Neural crest cell (in vitro differentiated cells): ENCODE results near the gene LPP. TPM values are rescaled to one million over a fixed set of nuclear protein-coding genes. Genes with fewer than 3 reads are reported as not detected.

Experiments
- DNase-seq: peaks from one replicate; pipeline ENCODE4 v3.0.0; 2021; ENCODE audit warnings: low read depth, mixed read lengths, low spot score
- H3K27ac Mint-ChIP-seq: one replicate; pipeline ENCODE4 v1.8.0; 2021; ENCODE audit warnings: mild to moderate bottlenecking, mixed read lengths; ENCODE audit not compliant: unreplicated experiment
- H3K27me3 Mint-ChIP-seq: 2 replicates; pipeline ENCODE4 v1.8.0; 2021; ENCODE audit warnings: low read depth, mild to moderate bottlenecking, mixed read lengths
- H3K36me3 Mint-ChIP-seq: 2 replicates; pipeline ENCODE4 v1.8.0; 2021; ENCODE audit warnings: low read depth, mild to moderate bottlenecking, mixed read lengths
- H3K4me1 Mint-ChIP-seq: 2 replicates; pipeline ENCODE4 v1.8.0; 2021; ENCODE audit warnings: mixed read lengths
- H3K4me3 Mint-ChIP-seq: one replicate; pipeline ENCODE4 v1.8.0; 2021; ENCODE audit warnings: mild to moderate bottlenecking, mixed read lengths
- H3K9me3 Mint-ChIP-seq: 2 replicates; pipeline ENCODE4 v1.8.0; 2021; ENCODE audit warnings: mixed read lengths
- CTCF ChIP-seq: fragments of 200-600 bp; sonication (generic); conservative IDR thresholded peaks from 2 replicates; pipeline ENCODE4 v1.5.0; 2021; ENCODE audit warnings: antibody characterized with exemption, mild to moderate bottlenecking
- total RNA-seq: library from RNA; stranded (reverse); gene quantifications from 2 replicates; pipeline ENCODE4 v1.2.1, GENCODE V29; 2021

The LPP gene
- total RNA-seq, 1 donor from 2014 or later: 38.7 TPM

GRCh38 chr3:188581365-188581764, 427.4 kb downstream of the LPP start:
- Mint-ChIP-seq H3K4me3 (no peak overlapping the region), H3K27me3 (no peaks in the 10 kb centered on the region), H3K4me1 (peaks cover 15% of the 10 kb centered on the region), H3K9me3 (no peaks in the 10 kb centered on the region), H3K36me3 (peaks cover 7% of the 10 kb centered on the region), H3K27ac (no peak overlapping the region)
- TF ChIP-seq CTCF: no peak
- no peak for DNase-seq

GRCh38 chr3:188581792-188582191, 427.8 kb downstream of the LPP start:
- no peak for TF ChIP-seq CTCF
- DNase-seq: no peak
- Mint-ChIP-seq H3K4me3 (no peak overlapping the region), H3K27me3 (no peaks in the 10 kb centered on the region), H3K9me3 (no peaks in the 10 kb centered on the region), H3K36me3 (peaks cover 7% of the 10 kb centered on the region), H3K27ac (no peak overlapping the region), H3K4me1 (peaks cover 15% of the 10 kb centered on the region)

DNA sequence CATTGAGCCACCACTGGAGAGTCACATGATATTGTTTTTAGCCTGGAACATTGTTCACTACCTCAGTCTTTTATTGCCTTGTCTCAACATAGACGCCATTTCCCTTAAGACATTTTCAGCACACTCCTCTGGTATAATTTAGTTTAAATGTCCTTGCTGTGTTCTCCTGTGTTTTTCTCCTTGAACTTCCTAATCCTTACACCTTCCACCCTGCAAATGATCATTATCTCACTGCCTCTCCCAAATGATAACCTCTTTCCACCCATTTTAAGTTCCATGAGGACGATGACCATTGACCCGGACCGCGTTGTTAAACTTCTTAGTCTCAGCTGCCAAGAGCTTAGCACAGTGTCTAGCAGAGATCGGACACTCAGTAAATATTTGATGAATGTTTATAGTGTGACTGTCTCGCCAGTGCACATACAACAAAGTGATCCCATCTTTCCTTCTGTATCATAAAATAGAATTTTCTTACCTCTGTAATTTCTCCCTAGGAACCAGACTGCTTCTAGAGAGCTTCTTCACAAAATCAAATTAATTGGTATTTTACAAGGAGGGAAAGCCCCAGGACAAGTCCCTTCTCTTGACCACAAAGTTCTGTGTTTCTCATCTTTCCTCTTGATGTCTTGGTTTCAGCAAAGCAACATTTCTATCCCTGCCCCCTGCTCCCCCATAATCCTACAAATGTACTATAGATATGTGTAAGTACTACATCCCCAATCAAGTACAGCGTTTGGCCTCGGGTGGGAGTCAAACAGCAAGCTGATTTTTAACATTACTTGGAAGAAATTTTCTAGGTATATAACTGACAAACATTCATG, 429.6 kb downstream of the LPP start:
- TF ChIP-seq CTCF: no peak
- peaks cover 6% of the 10 kb centered on the region for H3K36me3 Mint-ChIP-seq
- no peak overlapping the region for H3K4me3 Mint-ChIP-seq
- H3K27me3 Mint-ChIP-seq: no peaks in the 10 kb centered on the region
- peaks cover 15% of the 10 kb centered on the region for H3K4me1 Mint-ChIP-seq
- H3K27ac Mint-ChIP-seq: no peak overlapping the region
- DNase-seq: no peak
- H3K9me3 Mint-ChIP-seq: no peaks in the 10 kb centered on the region

- H3K36me3 Mint-ChIP-seq: no peaks in the 10 kb centered on the region
- H3K9me3 Mint-ChIP-seq: no peaks in the 10 kb centered on the region
- H3K4me3 Mint-ChIP-seq: no peak overlapping the region
- DNase-seq: no peak
- no peak for TF ChIP-seq CTCF
- peaks cover 15% of the 10 kb centered on the region for H3K4me1 Mint-ChIP-seq
- H3K27me3 Mint-ChIP-seq: no peaks in the 10 kb centered on the region
- no peak overlapping the region for H3K27ac Mint-ChIP-seq
Observed at GRCh38 chr3:188584162-188584529, 430.2 kb downstream of the LPP start.

DNA sequence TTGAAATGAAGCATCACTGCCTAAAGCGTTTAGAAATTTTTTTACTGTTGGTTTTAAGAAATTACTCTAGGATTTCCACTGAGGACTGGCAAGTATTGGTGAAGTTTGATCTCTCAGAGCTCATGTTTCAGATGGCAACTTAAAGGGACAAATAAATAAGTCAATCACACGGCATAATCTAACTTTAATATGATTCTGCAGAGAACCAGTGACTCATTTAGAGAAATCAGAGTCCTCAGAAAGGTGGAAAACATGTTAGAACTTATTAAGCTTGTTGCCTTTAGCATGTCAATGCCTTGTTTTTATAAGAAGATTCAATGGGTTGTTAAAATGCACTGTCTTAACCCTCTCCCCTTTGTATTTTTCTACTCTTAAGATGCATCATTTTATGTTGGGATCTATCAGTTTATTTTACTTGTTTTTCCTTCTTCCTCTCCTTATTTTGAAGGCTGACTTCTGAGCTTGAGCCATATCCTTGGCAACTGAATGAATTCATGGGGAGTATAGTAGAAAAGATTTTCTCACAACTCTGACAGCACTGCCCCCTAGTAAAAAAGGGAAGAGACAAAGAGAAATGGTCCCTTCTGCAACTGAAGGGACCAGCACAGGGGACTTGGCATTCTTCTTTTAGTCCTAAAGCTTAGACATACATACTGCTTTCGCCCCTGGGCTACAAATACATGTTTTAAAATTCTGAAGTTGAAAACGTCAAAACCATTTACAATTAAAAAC, 431.2 kb downstream of the LPP start:
- Mint-ChIP-seq H3K4me3 (no peak overlapping the region), H3K27ac (no peak overlapping the region), H3K9me3 (no peaks in the 10 kb centered on the region), H3K4me1 (peaks cover 15% of the 10 kb centered on the region), H3K36me3 (no peaks in the 10 kb centered on the region), H3K27me3 (no peaks in the 10 kb centered on the region)
- no peak for TF ChIP-seq CTCF
- DNase-seq: no peak
